HG03108 (cell line): ENCODE results near the gene LRRIQ4.

Experiments
- ATAC-seq: cut with Tn5 transposase; IDR thresholded peaks from one replicate; pipeline ENCODE4 v1.9.1; 2021; ENCODE audit warnings: moderate library complexity; ENCODE audit not compliant: unreplicated experiment

LRRIQ4 gene

GRCh38 chr3:169850618-169851017 lies 37.9 kb downstream of the LRRIQ4 start:
- no peak for ATAC-seq

- ATAC-seq = no peak
Observed at GRCh38 chr3:169855514-169855913, 42.8 kb downstream of the LRRIQ4 start.

GRCh38 chr3:169857811-169858210 lies 45.1 kb downstream of the LRRIQ4 start:
- ATAC-seq = no peak

GRCh38 chr3:169861871-169862270 lies 49.2 kb downstream of the LRRIQ4 start:
- no peak for ATAC-seq

- peak; percentile 60 for ATAC-seq
Observed at GRCh38 chr3:169863458-169863899, 50.8 kb downstream of the LRRIQ4 start.

- no peak for ATAC-seq
Observed at GRCh38 chr3:169864270-169864669, 51.6 kb downstream of the LRRIQ4 start.

- ATAC-seq = no peak
Observed at GRCh38 chr3:169865176-169865767, 52.6 kb downstream of the LRRIQ4 start.

GRCh38 chr3:169867584-169868210 lies 55.0 kb downstream of the LRRIQ4 start:
- ATAC-seq = no peak

- no peak for ATAC-seq
Observed at GRCh38 chr3:169868369-169868768, 55.7 kb downstream of the LRRIQ4 start.

GRCh38 chr3:169869484-169870220 lies 57.0 kb downstream of the LRRIQ4 start, which contains the start of gene LRRC31:
Gene LRRC31, minus strand, starts transcription at chr3:169869935. Its CDS starts 128 bp downstream, at chr3:169869807.
- ATAC-seq = no peak

GRCh38 chr3:169871129-169871886 lies 58.6 kb downstream of the LRRIQ4 start:
- ATAC-seq = no peak

- ATAC-seq = no peak
Observed at GRCh38 chr3:169879013-169879557, 66.4 kb downstream of the LRRIQ4 start.

GRCh38 chr3:169879845-169880575 lies 67.3 kb downstream of the LRRIQ4 start:
- no peak for ATAC-seq

- ATAC-seq = no peak
Observed at GRCh38 chr3:169880576-169881250, 68.0 kb downstream of the LRRIQ4 start.

GRCh38 chr3:169886671-169887070 lies 74.0 kb downstream of the LRRIQ4 start:
- ATAC-seq = no peak
